Gastroesophageal sphincter (tissue), 4 donors: Measurements from ENCODE around the gene SGPL1. TPM values are rescaled to one million over a fixed set of nuclear protein-coding genes. Genes with fewer than 3 reads are reported as not detected.

Experiments
- ATAC-seq: fragments of 150-250 bp; one replicate; pipeline ENCODE4 v1.9.1; 2016; ENCODE audit warnings: mild to moderate bottlenecking, moderate library complexity
- H3K27ac ChIP-seq, 4 donors: fragments of 200-600 bp; sonication (generic) in 3 of 4; 1 replicate in 3 of 4; 2 replicates in 1 of 4; pipeline ENCODE4 v1.5.1; 2016 to 2019
- H3K27me3 ChIP-seq: fragments of 200-600 bp; sonication (generic); one replicate; pipeline ENCODE4 v1.5.1; 2019
- H3K36me3 ChIP-seq, 2 donors: fragments of 200-600 bp; sonication (generic); one replicate each; pipeline ENCODE4 v1.5.1; 2019; ENCODE audit warnings: control low read depth in 1 of 2
- H3K4me1 ChIP-seq, 3 donors: fragments of 200-600 bp; sonication (generic); 1 replicate in 2 of 3; 2 replicates in 1 of 3; pipeline ENCODE4 v1.5.1; 2016 to 2019; ENCODE audit warnings: control low read depth in 2 of 3
- H3K4me3 ChIP-seq, 2 donors: fragments of 200-600 bp; sonication (generic); one replicate each; pipeline ENCODE4 v1.5.1; 2019; ENCODE audit warnings: mild to moderate bottlenecking in 1 of 2, moderate library complexity in 1 of 2
- H3K9me3 ChIP-seq, 3 donors: fragments of 200-600 bp; sonication (generic); one replicate each; pipeline ENCODE4 v1.5.1; 2017 to 2019; ENCODE audit warnings: control low read depth in 2 of 3
- EP300 ChIP-seq: sonication (generic); formaldehyde crosslinking; IDR thresholded peaks from one replicate; pipeline ENCODE4 v1.6.1; 2017; ENCODE audit warnings: antibody characterized with exemption, mild to moderate bottlenecking
- POLR2A ChIP-seq, 2 donors: fragments of 450-650 bp; IDR thresholded peaks; one replicate each; pipeline ENCODE4 v1.6.1; 2017; ENCODE audit warnings: antibody characterized with exemption in 2 of 2, mild to moderate bottlenecking in 2 of 2, moderate library complexity in 1 of 2
- POLR2AphosphoS5 ChIP-seq: sonication (generic); formaldehyde crosslinking; IDR thresholded peaks from one replicate; pipeline ENCODE4 v1.6.1; 2017; ENCODE audit warnings: antibody characterized with exemption
- WGBS, 2 donors: methylation state at CpG; one replicate each; pipeline ENCODE4 v1.1.5; 2018; ENCODE audit warnings: low coverage in 1 of 2; 5-methylcytosine and 5-hydroxymethylcytosine counted together
- total RNA-seq, 4 donors: library from RNA; depleted of rRNA; stranded (reverse); fragments of >200 nt; gene quantifications; one replicate each; pipeline ENCODE4 v1.1.0, GENCODE V29; 2016
- TF ChIP-seq, protein P1 (sequence below), 4 experiments: fragments of 200-600 bp in 2 of 4; fragments of 450-650 bp in 2 of 4; sonication (generic) in 1 of 4; IDR thresholded peaks; one replicate each; pipeline ENCODE4 v1.5.1; 2017 to 2019; ENCODE audit warnings: antibody characterized with exemption in 4 of 4, mild to moderate bottlenecking in 2 of 4, moderate library complexity in 2 of 4

SGPL1 gene
- total RNA-seq, 4 donors from 2014 or later, result 23.0 to 28.1 (median 24.4) TPM

DNA sequence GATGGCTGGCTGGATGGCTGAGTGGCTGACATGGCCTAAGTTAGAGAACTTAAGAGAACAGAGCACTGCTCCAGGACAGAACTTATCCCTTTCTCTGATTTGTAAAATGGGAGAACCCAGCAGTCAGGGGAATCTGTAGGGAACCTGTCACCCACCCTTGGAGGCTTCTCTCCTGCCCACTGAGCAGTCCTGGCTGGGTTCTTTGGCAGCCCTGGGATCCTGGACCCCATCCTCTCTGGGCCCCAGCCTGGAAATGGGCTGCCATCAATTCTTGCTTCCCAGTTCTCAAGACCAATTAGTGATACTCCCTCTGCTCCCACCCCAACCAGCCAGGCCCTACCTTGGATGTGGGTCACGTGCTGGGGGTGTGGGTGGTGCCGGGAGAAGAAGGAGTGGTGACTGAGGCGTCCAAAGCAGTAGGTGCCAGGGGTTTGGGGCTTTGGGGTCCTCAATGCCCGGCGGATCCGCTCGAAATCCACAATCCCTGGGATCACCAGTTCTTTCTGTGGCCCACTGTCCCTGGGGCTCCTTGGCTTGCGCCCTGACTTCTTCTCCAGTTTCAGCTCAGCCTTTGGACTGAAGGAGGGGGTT lies 34.2 kb upstream of the SGPL1 start:
- Histone ChIP-seq H3K9me3 (no peaks in the 10 kb centered on the region), H3K4me3 (no peak overlapping the region), H3K36me3 (no peaks in the 10 kb centered on the region), H3K27me3 (no peaks in the 10 kb centered on the region), H3K4me1 (no peaks in the 10 kb centered on the region), H3K27ac (no peak overlapping the region)
- no peak for ATAC-seq
- TF ChIP-seq POLR2A (IDR thresholded peaks at IDR 0.05), result no peak
- TF ChIP-seq EP300, result no peak
- TF ChIP-seq, protein P1, sequence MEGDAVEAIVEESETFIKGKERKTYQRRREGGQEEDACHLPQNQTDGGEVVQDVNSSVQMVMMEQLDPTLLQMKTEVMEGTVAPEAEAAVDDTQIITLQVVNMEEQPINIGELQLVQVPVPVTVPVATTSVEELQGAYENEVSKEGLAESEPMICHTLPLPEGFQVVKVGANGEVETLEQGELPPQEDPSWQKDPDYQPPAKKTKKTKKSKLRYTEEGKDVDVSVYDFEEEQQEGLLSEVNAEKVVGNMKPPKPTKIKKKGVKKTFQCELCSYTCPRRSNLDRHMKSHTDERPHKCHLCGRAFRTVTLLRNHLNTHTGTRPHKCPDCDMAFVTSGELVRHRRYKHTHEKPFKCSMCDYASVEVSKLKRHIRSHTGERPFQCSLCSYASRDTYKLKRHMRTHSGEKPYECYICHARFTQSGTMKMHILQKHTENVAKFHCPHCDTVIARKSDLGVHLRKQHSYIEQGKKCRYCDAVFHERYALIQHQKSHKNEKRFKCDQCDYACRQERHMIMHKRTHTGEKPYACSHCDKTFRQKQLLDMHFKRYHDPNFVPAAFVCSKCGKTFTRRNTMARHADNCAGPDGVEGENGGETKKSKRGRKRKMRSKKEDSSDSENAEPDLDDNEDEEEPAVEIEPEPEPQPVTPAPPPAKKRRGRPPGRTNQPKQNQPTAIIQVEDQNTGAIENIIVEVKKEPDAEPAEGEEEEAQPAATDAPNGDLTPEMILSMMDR (IDR thresholded peaks at IDR 0.05), result no peak
- no peak for TF ChIP-seq POLR2AphosphoS5
- 100% methylated on average over 1 of the region's 8 CpGs; no CpG with 5 or more reads in 1 of the 2 donors for WGBS, 2 donors

DNA sequence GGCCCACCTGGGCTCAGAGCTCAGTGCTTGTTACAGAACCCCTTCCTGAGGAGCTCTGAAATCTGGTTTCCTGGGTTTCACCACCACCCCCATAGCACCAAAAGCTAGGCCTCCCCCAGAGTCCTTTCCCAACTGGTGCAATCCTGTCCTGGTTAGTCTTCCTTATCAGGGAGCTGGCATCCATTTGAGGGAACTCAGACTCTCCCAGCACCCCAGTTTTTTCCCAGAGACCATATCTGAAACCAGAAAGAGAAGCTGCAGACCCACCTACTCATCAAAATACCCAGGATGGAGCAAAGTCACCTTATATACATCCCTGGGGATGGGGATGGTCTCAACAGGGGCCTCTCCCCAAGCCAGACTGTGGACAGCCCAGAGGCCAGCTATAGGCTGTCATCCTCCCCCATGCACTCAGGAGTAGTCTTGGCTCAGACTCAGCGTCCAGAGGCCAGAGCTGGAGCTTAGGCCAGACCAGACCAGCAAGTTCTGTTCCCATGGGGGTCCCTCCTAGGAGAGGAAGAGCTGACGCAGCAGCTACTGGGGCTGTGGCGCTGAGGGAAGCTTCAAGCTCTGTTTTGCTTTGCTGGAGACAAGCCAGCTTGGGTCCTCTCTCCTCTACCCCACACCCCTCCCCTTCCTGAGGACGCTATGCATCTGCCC lies 33.5 kb upstream of the SGPL1 start:
- TF ChIP-seq POLR2AphosphoS5, result no peak
- TF ChIP-seq, protein P1 (IDR thresholded peaks at IDR 0.05), result no peak
- no peak for TF ChIP-seq EP300
- no peak for TF ChIP-seq POLR2A (IDR thresholded peaks at IDR 0.05)

DNA sequence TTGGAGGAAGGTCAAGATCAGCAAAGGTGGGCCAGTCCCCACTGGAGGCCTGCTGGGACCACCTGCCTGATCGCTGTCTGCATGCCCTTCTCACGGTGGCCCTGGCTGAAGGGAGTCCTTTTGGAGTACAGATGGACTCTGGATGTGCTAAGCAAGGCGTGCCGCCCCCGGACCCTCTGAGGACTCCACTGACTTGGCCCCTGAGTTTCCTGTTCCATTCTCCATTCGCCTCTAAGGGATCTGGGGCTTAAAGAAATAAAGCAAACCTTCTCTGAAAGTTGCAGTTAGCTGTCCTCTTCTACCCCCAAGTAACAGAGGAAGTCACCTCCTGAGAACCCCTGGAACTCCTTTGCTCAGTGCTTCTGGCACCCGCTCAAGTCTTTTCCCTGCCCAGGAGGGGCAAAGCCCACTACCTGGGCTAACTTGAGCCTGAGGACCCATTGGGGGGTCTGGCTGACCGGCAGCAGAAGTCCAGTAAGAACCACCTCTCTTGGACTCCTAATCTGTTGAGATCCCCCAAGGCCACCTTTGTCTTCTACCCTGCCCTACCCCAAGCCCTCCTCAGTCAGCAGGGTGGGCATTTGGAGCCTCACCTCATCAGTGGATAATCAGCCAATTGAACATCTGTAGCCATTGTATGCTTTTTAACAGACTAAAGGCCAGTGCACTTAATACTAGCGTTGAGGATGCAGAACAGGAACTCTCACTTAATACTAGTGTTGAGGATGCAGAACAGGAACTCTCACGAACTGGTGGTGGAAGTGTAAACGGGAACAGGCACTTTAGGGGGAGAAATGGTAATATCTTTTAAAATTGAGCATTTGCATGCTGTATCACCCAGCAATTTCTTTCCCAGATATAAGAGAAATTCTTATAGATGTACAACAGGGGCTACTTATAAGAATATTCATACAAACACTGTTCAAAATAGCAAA lies 32.7 kb upstream of the SGPL1 start:
- H3K27me3 ChIP-seq, result no peaks in the 10 kb centered on the region
- H3K27ac ChIP-seq, result no peak overlapping the region
- H3K4me1 ChIP-seq, result no peaks in the 10 kb centered on the region
- H3K4me3 ChIP-seq, result no peak overlapping the region
- no peak for ATAC-seq
- no peaks in the 10 kb centered on the region for H3K36me3 ChIP-seq
- 56 to 81% methylated on average over 3 to 5 of the region's 11 CpGs for WGBS, 2 donors
- H3K9me3 ChIP-seq, result peaks cover 0 to 3% (median 0%) of the 10 kb centered on the region in 3 donors
- TF ChIP-seq, protein P1 (IDR thresholded peaks at IDR 0.05), result no peak
- TF ChIP-seq EP300 (no peak), POLR2AphosphoS5 (no peak), POLR2A (IDR thresholded peaks at IDR 0.05) (no peak)

More for the DNA sequence above, 33.5 kb upstream of the SGPL1 start:
- no peak for ATAC-seq
- H3K4me1 ChIP-seq, result no peaks in the 10 kb centered on the region
- no peaks in the 10 kb centered on the region for H3K27me3 ChIP-seq
- no peak overlapping the region for H3K27ac ChIP-seq
- no peaks in the 10 kb centered on the region for H3K36me3 ChIP-seq
- 80% methylated on average over 2 of the region's 4 CpGs; no CpG with 5 or more reads in 1 of the 2 donors for WGBS, 2 donors
- no peak overlapping the region for H3K4me3 ChIP-seq
- no peaks in the 10 kb centered on the region for H3K9me3 ChIP-seq

DNA sequence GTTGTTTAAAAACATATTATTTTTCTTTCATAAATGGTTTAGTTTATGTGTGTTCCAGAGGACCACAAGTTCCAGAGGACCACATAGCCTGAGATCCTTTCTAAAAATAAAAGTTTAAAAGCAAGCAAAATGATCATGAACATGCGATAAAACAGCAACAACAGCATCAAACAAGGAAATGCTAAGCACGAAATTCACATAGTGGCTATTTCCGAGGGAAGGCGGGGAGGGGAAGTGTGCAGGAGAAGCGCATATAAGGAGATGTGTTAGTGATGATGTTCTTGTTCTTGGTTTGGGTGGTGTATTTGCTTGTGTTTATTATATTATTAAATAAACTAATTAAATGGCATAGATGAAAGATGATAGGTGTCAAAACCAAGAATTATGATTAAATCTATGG lies 31.7 kb upstream of the SGPL1 start:
- WGBS, 2 donors, result 70 to 79% methylated on average over 5 of the region's 5 CpGs
- Histone ChIP-seq H3K36me3 (no peaks in the 10 kb centered on the region), H3K9me3 (peaks cover 0 to 7% (median 0%) of the 10 kb centered on the region in 3 donors), H3K27ac (no peak overlapping the region), H3K27me3 (no peaks in the 10 kb centered on the region), H3K4me1 (no peaks in the 10 kb centered on the region), H3K4me3 (no peak overlapping the region)
- no peak for ATAC-seq
- TF ChIP-seq POLR2A (IDR thresholded peaks at IDR 0.05), result no peak
- TF ChIP-seq EP300, result no peak
- no peak for TF ChIP-seq POLR2AphosphoS5
- TF ChIP-seq, protein P1 (IDR thresholded peaks at IDR 0.05), result no peak
